Stomach (tissue), 9 donors: ENCODE data around the gene SPATA4. TPM values are rescaled to one million over a fixed set of nuclear protein-coding genes. Genes with fewer than 3 reads are reported as not detected.

Experiments
- DNase-seq, 2 donors: peaks; one replicate each; pipeline versions ENCODE4 v3.0.0 to v3.0.0-alpha.2; 2013 to 2019
- H3K27ac ChIP-seq, 5 donors: fragments of 200-600 bp in 4 of 5; sonication (generic) in 4 of 5; one replicate each; pipeline ENCODE4 v1.5.1; 2013 to 2019; ENCODE audit warnings: mild to moderate bottlenecking in 1 of 5, moderate library complexity in 1 of 5
- H3K27me3 ChIP-seq, 3 donors: fragments of 200-600 bp; sonication (generic); one replicate each; pipeline ENCODE4 v1.5.1; 2017 to 2019; ENCODE audit warnings: mixed run types in 1 of 3
- H3K36me3 ChIP-seq, 4 donors: fragments of 200-600 bp; sonication (generic); 1 replicate in 3 of 4; 2 replicates in 1 of 4; pipeline ENCODE4 v1.5.1; 2016 to 2019
- H3K4me1 ChIP-seq, 4 donors: fragments of 200-600 bp; sonication (generic); one replicate each; pipeline ENCODE4 v1.5.1; 2016 to 2019
- H3K4me3 ChIP-seq, 4 donors: fragments of 200-600 bp; sonication (generic) in 3 of 4; one replicate each; pipeline ENCODE4 v1.5.1; 2016 to 2019; ENCODE audit warnings: mild to moderate bottlenecking in 1 of 4
- H3K9me3 ChIP-seq, 4 donors: fragments of 200-600 bp; sonication (generic); one replicate each; pipeline ENCODE4 v1.5.1; 2016 to 2019
- EP300 ChIP-seq: sonication (generic); formaldehyde crosslinking; IDR thresholded peaks from one replicate; pipeline ENCODE4 v1.6.1; 2017; ENCODE audit warnings: antibody characterized with exemption
- POLR2A ChIP-seq, 4 donors: fragments of 450-650 bp; IDR thresholded peaks; one replicate each; pipeline ENCODE4 v1.6.1; 2016; ENCODE audit warnings: antibody characterized with exemption in 4 of 4, control low read depth in 2 of 4, mild to moderate bottlenecking in 1 of 4, moderate library complexity in 1 of 4
- POLR2AphosphoS5 ChIP-seq, 3 donors: sonication (generic); formaldehyde crosslinking; IDR thresholded peaks; one replicate each; pipeline ENCODE4 v1.6.1; 2016; ENCODE audit warnings: antibody characterized with exemption in 3 of 3
- WGBS, 5 donors: extraction: QIAGEN DNeasy Blood & Tissue Kit in 3 of 5; methylation state at CpG; one replicate each; pipeline versions ENCODE4 v1.1.5 to v1.1.7; 2013 to 2018; 5-methylcytosine and 5-hydroxymethylcytosine counted together
- intact Hi-C: fragments of 100-400 bp; cut with DNase I; formaldehyde crosslinking; loops from one replicate; pipeline ENCODE4 v1.15.1; 2023; ENCODE audit warnings: low total_unique reads
- polyA plus RNA-seq, 3 donors: library from polyadenylated mRNA; stranded (reverse); fragments of 200-250 nt; gene quantifications; one replicate each; pipeline ENCODE4 v1.2.3, GENCODE V29; 2013
- total RNA-seq, 5 donors: library from RNA; depleted of rRNA; stranded (reverse); fragments of >200 nt; gene quantifications; one replicate each; pipeline versions ENCODE4 v1.1.0 to v1.2.3, GENCODE V29; 2014 to 2016
- TF ChIP-seq, protein P1 (sequence below), 7 experiments: fragments of 450-650 bp in 4 of 7; fragments of 200-600 bp in 3 of 7; sonication (generic) in 3 of 7; IDR thresholded peaks; one replicate each; pipeline ENCODE4 v1.5.1; 2016 to 2019; ENCODE audit warnings: antibody characterized with exemption in 7 of 7, control low read depth in 2 of 7, mild to moderate bottlenecking in 1 of 7
- donor health status: healthy with polysubstance abuse.
- donor health status: Bipolar disorder and iron deficiency.
- donor health status: healthy.

Gene SPATA4
- total and polyA plus RNA-seq, 8 donors: 0.13 TPM; not detected in 7

DNA sequence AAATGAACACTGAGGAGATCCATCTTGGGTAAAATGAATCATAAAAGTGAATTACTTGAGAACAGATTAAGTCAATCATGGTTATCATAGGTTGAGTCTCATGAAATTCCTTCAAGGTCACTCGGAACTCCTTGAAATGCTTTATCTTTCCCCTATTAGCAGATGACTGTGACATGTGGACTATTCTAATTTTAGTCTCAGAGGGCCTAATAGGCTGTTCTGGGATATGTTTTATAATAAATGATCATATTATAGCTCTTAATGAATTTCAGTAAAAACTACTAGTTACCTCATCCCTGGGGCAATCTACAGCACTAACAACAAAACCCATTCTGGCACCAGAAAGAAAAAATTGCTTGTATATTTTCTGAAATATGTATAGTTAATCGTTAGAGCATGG, 44.7 kb downstream of the SPATA4 start:
- intact Hi-C loops: no loop called here
- no peak for DNase-seq
- peaks cover 0 to 9% (median 0%) of the 10 kb centered on the region in 4 donors for H3K4me1 ChIP-seq

DNA sequence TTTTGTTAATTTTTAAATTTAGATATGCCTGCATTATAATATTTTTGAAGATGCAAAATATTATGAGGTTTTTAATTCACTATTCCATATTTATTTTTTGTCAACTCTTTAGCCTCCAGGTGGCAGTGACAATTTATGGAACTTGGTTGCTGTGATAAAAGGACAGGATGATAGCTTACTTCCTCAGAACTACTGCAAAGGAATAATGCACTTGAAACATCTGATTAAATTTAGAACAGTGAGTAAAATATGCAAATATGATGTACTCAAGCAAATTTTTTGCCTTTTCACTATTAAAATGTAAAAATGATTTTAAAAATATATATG, 45.1 kb downstream of the SPATA4 start:
- peak in 1 of 2 donors; percentile 44 for DNase-seq
- intact Hi-C loops: no loop called here
- Histone ChIP-seq H3K27ac (no peak overlapping the region), H3K4me3 (no peak overlapping the region), H3K4me1 (peaks cover 0 to 9% (median 0%) of the 10 kb centered on the region in 4 donors), H3K27me3 (no peaks in the 10 kb centered on the region), H3K36me3 (no peaks in the 10 kb centered on the region), H3K9me3 (no peaks in the 10 kb centered on the region)
- TF ChIP-seq POLR2A (IDR thresholded peaks at IDR 0.05) (no peak), EP300 (no peak)
- TF ChIP-seq, protein P1, sequence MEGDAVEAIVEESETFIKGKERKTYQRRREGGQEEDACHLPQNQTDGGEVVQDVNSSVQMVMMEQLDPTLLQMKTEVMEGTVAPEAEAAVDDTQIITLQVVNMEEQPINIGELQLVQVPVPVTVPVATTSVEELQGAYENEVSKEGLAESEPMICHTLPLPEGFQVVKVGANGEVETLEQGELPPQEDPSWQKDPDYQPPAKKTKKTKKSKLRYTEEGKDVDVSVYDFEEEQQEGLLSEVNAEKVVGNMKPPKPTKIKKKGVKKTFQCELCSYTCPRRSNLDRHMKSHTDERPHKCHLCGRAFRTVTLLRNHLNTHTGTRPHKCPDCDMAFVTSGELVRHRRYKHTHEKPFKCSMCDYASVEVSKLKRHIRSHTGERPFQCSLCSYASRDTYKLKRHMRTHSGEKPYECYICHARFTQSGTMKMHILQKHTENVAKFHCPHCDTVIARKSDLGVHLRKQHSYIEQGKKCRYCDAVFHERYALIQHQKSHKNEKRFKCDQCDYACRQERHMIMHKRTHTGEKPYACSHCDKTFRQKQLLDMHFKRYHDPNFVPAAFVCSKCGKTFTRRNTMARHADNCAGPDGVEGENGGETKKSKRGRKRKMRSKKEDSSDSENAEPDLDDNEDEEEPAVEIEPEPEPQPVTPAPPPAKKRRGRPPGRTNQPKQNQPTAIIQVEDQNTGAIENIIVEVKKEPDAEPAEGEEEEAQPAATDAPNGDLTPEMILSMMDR (IDR thresholded peaks at IDR 0.05): peak in 3 of 7 experiments; percentile 24 to 42 (median 39)

More for the DNA sequence above, 44.7 kb downstream of the SPATA4 start:
- TF ChIP-seq, protein P1 (IDR thresholded peaks at IDR 0.05): no peak
- TF ChIP-seq POLR2A (IDR thresholded peaks at IDR 0.05) (no peak), EP300 (no peak), POLR2AphosphoS5 (IDR thresholded peaks at IDR 0.05) (no peak)
- Histone ChIP-seq H3K27ac (peak overlapping the region in 1 of 5 donors; percentile 22), H3K9me3 (no peaks in the 10 kb centered on the region), H3K27me3 (no peaks in the 10 kb centered on the region), H3K36me3 (no peaks in the 10 kb centered on the region), H3K4me3 (no peak overlapping the region)
- WGBS, 5 donors: 62 to 80% (median 78%) methylated on average over 2 of the region's 2 CpGs

- intact Hi-C loops: loop anchor here (5.0 kb wide), 1 partner anchor 192 kb away; no protein-coding TSS in a partner anchor
- Histone ChIP-seq H3K9me3 (no peaks in the 10 kb centered on the region), H3K36me3 (no peaks in the 10 kb centered on the region), H3K4me1 (peaks cover 0 to 9% (median 0%) of the 10 kb centered on the region in 4 donors), H3K4me3 (no peak overlapping the region), H3K27ac (no peak overlapping the region), H3K27me3 (no peaks in the 10 kb centered on the region)
- TF ChIP-seq, protein P1 (IDR thresholded peaks at IDR 0.05): no peak
- TF ChIP-seq EP300: no peak
- TF ChIP-seq POLR2A (IDR thresholded peaks at IDR 0.05): no peak
- TF ChIP-seq POLR2AphosphoS5 (IDR thresholded peaks at IDR 0.05): no peak
- no peak for DNase-seq
- 57 to 70% (median 63%) methylated on average over 3 of the region's 3 CpGs for WGBS, 5 donors
Observed at GRCh38 chr4:176149680-176150355, 45.6 kb downstream of the SPATA4 start.

DNA sequence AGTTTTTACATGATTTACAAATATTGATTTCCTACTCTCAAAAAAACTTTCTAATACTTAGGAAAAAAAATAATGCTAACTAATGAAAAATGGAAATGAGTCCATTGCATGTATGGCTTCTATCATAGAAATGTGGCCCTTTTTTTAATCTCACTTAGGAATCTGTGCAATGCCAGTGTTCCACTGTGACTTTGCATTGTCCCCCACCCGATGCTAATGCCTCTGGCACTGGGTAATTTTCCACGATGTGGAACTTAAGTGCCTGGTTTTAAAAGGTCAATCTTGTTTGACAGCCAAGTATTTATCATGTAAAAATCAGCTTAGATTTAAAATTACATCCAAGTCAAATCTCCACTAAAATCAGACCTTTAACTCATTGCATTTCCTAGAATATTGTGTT, 53.1 kb downstream of the SPATA4 start:
- WGBS, 5 donors: 44 to 59% (median 53%) methylated on average over 2 of the region's 2 CpGs
- Histone ChIP-seq H3K4me3 (no peak overlapping the region), H3K36me3 (no peaks in the 10 kb centered on the region), H3K9me3 (no peaks in the 10 kb centered on the region), H3K27me3 (no peaks in the 10 kb centered on the region), H3K27ac (no peak overlapping the region), H3K4me1 (no peaks in the 10 kb centered on the region)
- no peak for TF ChIP-seq POLR2AphosphoS5 (IDR thresholded peaks at IDR 0.05)
- TF ChIP-seq, protein P1 (IDR thresholded peaks at IDR 0.05): no peak
- no peak for TF ChIP-seq EP300
- no peak for TF ChIP-seq POLR2A (IDR thresholded peaks at IDR 0.05)
- intact Hi-C loops: no loop called here
- DNase-seq: no peak
